Hematopoietic multipotent progenitor cell treated with erythropoietin and hydrocortisone succinate and interleukin-3 and kit ligand, for 17 days (in vitro differentiated cells): ENCODE data around the gene TIGD2.
"Not testable (repeated sequence)": the region's sequence is repeated elsewhere in the genome, so short reads cannot be mapped to it uniquely, and the experiment has no call there.

Source experiments
- DNase-seq: peaks from one replicate; pipeline ENCODE4 v3.0.0-alpha.2; 2015; ENCODE audit warnings: low spot score

Gene TIGD2

GRCh38 chr4:89119836-89120235 is 8.5 kb downstream of the TIGD2 start:
- DNase-seq: no peak

GRCh38 chr4:89121387-89122068 is 10.2 kb downstream of the TIGD2 start:
- no peak for DNase-seq

- DNase-seq: no peak
Measured at GRCh38 chr4:89123451-89123851, 12.1 kb downstream of the TIGD2 start.

- no peak for DNase-seq
Measured at GRCh38 chr4:89125901-89126782, 14.8 kb downstream of the TIGD2 start.

GRCh38 chr4:89129080-89129640 is 17.8 kb downstream of the TIGD2 start:
- no peak for DNase-seq

GRCh38 chr4:89134775-89135319 is 23.5 kb downstream of the TIGD2 start:
- no peak for DNase-seq

GRCh38 chr4:89136525-89136924 is 25.2 kb downstream of the TIGD2 start:
- DNase-seq: no peak

GRCh38 chr4:89137231-89137630 is 25.9 kb downstream of the TIGD2 start:
- DNase-seq: no peak

- no peak for DNase-seq
Measured at GRCh38 chr4:89137695-89138094, 26.4 kb downstream of the TIGD2 start.

GRCh38 chr4:89140168-89140759 is 28.9 kb downstream of the TIGD2 start:
- no peak for DNase-seq

GRCh38 chr4:89142691-89143669 is 31.6 kb downstream of the TIGD2 start:
- no peak for DNase-seq

- DNase-seq: not testable (repeated sequence)
Measured at GRCh38 chr4:89144652-89145051, 33.3 kb downstream of the TIGD2 start.

- no peak for DNase-seq
Measured at GRCh38 chr4:89146196-89146595, 34.9 kb downstream of the TIGD2 start.

- DNase-seq: no peak
Measured at GRCh38 chr4:89152972-89153371, 41.6 kb downstream of the TIGD2 start.

GRCh38 chr4:89156174-89156914 is 45.0 kb downstream of the TIGD2 start:
- DNase-seq: no peak

- no peak for DNase-seq
Measured at GRCh38 chr4:89157488-89158024, 46.2 kb downstream of the TIGD2 start.

GRCh38 chr4:89158884-89159503 is 47.7 kb downstream of the TIGD2 start:
- peak; percentile 14 for DNase-seq

GRCh38 chr4:89160806-89161205 is 49.5 kb downstream of the TIGD2 start:
- no peak for DNase-seq

GRCh38 chr4:89161841-89162240 is 50.5 kb downstream of the TIGD2 start:
- no peak for DNase-seq

- DNase-seq: no peak
Measured at GRCh38 chr4:89162496-89162895, 51.2 kb downstream of the TIGD2 start.
